Naive thymus-derived CD4-positive, alpha-beta T cell (primary cell): Measurements from ENCODE around the gene ODAM. TPM values are rescaled to one million over a fixed set of nuclear protein-coding genes. Genes with fewer than 3 reads are reported as not detected.

Experiments used
- ATAC-seq: fragments of 150-1000 bp; cut with Tn5 transposase; 2 replicates; pipeline ENCODE4 v1.10.0; 2021; ENCODE audit warnings: mild to moderate bottlenecking, moderate library complexity
- CTCF ChIA-PET: fragments of 350-600 bp; sonication (Branson Sonifier 250); formaldehyde crosslinking; loops from one replicate; lab custom pipeline; 2021; ENCODE audit warnings: antibody characterized with exemption; lab: Charles Lee
- POLR2A ChIA-PET: fragments of 350-600 bp; sonication (Branson Sonifier 250); formaldehyde crosslinking; loops from one replicate; lab custom pipeline; 2021; ENCODE audit warnings: antibody characterized with exemption, inconsistent platforms; lab: Charles Lee
- DNase-seq, 9 donors: peaks; one replicate each; pipeline versions ENCODE4 v3.0.0 to v3.0.0-alpha.2; 2020 to 2022; ENCODE audit warnings: mixed read lengths in 1 of 9
- H3K27ac ChIP-seq: one replicate; pipeline ENCODE4 v1.7.0; 2013; ENCODE audit warnings: mild to moderate bottlenecking, low read depth, low read length, moderate library complexity
- H3K27me3 ChIP-seq, 2 donors: one replicate each; pipeline ENCODE4 v1.7.0; 2013; ENCODE audit warnings: low read length in 2 of 2, mild to moderate bottlenecking in 2 of 2, moderate library complexity in 2 of 2; ENCODE audit not compliant: control insufficient read depth in 2 of 2, insufficient read depth in 2 of 2
- H3K36me3 ChIP-seq, 3 experiments: 1 replicate in 2 of 3; 2 replicates in 1 of 3; pipeline ENCODE4 v1.7.0; 2013; ENCODE audit warnings: low read length in 3 of 3, mild to moderate bottlenecking in 3 of 3, moderate library complexity in 1 of 3; ENCODE audit not compliant: insufficient read depth in 3 of 3, control insufficient read depth in 2 of 3
- H3K4me1 ChIP-seq, 2 donors: one replicate each; pipeline ENCODE4 v1.7.0; 2013; ENCODE audit warnings: low read length in 2 of 2, mild to moderate bottlenecking in 2 of 2, moderate library complexity in 1 of 2; ENCODE audit not compliant: control insufficient read depth in 2 of 2, insufficient read depth in 2 of 2
- H3K4me3 ChIP-seq: 2 replicates; pipeline ENCODE4 v1.7.0; 2013; ENCODE audit warnings: mild to moderate bottlenecking, low read length
- H3K9me3 ChIP-seq, 3 experiments: 1 replicate in 2 of 3; 2 replicates in 1 of 3; pipeline ENCODE4 v1.7.0; 2013; ENCODE audit warnings: low read length in 3 of 3; ENCODE audit not compliant: control insufficient read depth in 2 of 3
- H3K27ac Mint-ChIP-seq, 9 donors: one replicate each; pipeline ENCODE4 v1.8.0; 2020 to 2022; ENCODE audit warnings: mixed read lengths in 9 of 9, mild to moderate bottlenecking in 8 of 9, moderate library complexity in 5 of 9, inconsistent platforms in 2 of 9
- H3K27me3 Mint-ChIP-seq, 5 donors: one replicate each; pipeline ENCODE4 v1.8.0; 2021 to 2022; ENCODE audit warnings: mixed read lengths in 5 of 5, mild to moderate bottlenecking in 1 of 5
- H3K36me3 Mint-ChIP-seq, 5 donors: one replicate each; pipeline ENCODE4 v1.8.0; 2020 to 2022; ENCODE audit warnings: mixed read lengths in 5 of 5, mild to moderate bottlenecking in 3 of 5, inconsistent platforms in 1 of 5
- H3K4me1 Mint-ChIP-seq, 7 donors: one replicate each; pipeline ENCODE4 v1.8.0; 2020 to 2022; ENCODE audit warnings: mixed read lengths in 7 of 7, mild to moderate bottlenecking in 3 of 7, inconsistent platforms in 1 of 7
- H3K4me3 Mint-ChIP-seq, 10 donors: one replicate each; pipeline ENCODE4 v1.8.0; 2020 to 2022; ENCODE audit warnings: mild to moderate bottlenecking in 10 of 10, mixed read lengths in 10 of 10, moderate library complexity in 6 of 10, inconsistent platforms in 2 of 10
- H3K9me3 Mint-ChIP-seq, 11 donors: one replicate each; pipeline ENCODE4 v1.8.0; 2020 to 2022; ENCODE audit warnings: mixed read lengths in 11 of 11, mild to moderate bottlenecking in 4 of 11, inconsistent platforms in 1 of 11, moderate library complexity in 1 of 11
- intact Hi-C, 2 donors: fragments of 100-400 bp; cut with micrococcal nuclease; formaldehyde crosslinking; loops; one replicate each; pipeline ENCODE4 v1.15.1; 2023
- polyA plus RNA-seq, 2 donors: library from polyadenylated mRNA; unstranded; fragments of 300-500 nt; fragmentation: Illumina TruSeq; gene quantifications; one replicate each; pipeline ENCODE4 v1.2.3, GENCODE V29; 2021
- total RNA-seq, 6 experiments: library from RNA in 5 of 6; stranded (reverse) in 5 of 6; gene quantifications; 1 replicate in 5 of 6; 2 replicates in 1 of 6; pipeline ENCODE4 v1.2.3 and lab custom pipeline; 2021 to 2026

ODAM gene
- total and polyA plus RNA-seq, 7 experiments from 2014 or later: not detected

- ATAC-seq (no peak), DNase-seq (no peak)
- Mint-ChIP-seq H3K36me3 (no peaks in the 10 kb centered on the region), H3K4me3 (no peak overlapping the region), H3K4me1 (no peaks in the 10 kb centered on the region), H3K27me3 (peaks cover 0 to 2% (median under 1%) of the 10 kb centered on the region in 5 donors), H3K9me3 (peaks cover 0 to 1% (median 0%) of the 10 kb centered on the region in 11 donors), H3K27ac (no peak overlapping the region)
- Histone ChIP-seq H3K27ac (no peak overlapping the region), H3K4me3 (no peak overlapping the region), H3K9me3 (no peaks in the 10 kb centered on the region), H3K27me3 (no peaks in the 10 kb centered on the region), H3K4me1 (no peaks in the 10 kb centered on the region), H3K36me3 (no peaks in the 10 kb centered on the region)
- intact Hi-C loops: loop anchor here in 1 of 2 donors (10.0 kb wide), 1 partner anchor 295 kb away; no protein-coding TSS in a partner anchor
- ChIA-PET CTCF (no interaction called here), POLR2A (no interaction called here)
These were observed 15.7 kb upstream of the ODAM start for GRCh38 chr4:70179811-70180210.

- H3K4me3 ChIP-seq: no peak overlapping the region
- no peak for DNase-seq
- no peak for ATAC-seq
- Mint-ChIP-seq H3K27ac (no peak overlapping the region), H3K27me3 (peaks cover 0 to 5% (median 2%) of the 10 kb centered on the region in 5 donors), H3K36me3 (no peaks in the 10 kb centered on the region), H3K4me1 (no peaks in the 10 kb centered on the region), H3K9me3 (no peaks in the 10 kb centered on the region), H3K4me3 (no peak overlapping the region)
- no peak overlapping the region for H3K27ac ChIP-seq
- no peaks in the 10 kb centered on the region for H3K9me3 ChIP-seq
- POLR2A ChIA-PET: no interaction called here
- intact Hi-C loops: loop anchor here in 1 of 2 donors (2.0 to 10.0 kb wide), 2 partner anchors 297 to 863 kb away; no protein-coding TSS in a partner anchor
- CTCF ChIA-PET: interaction anchor here (1.5 kb wide), 1 partner anchor 16 kb away, joined by 4 read pairs; no protein-coding TSS in a partner anchor
- no peaks in the 10 kb centered on the region for H3K4me1 ChIP-seq
- H3K36me3 ChIP-seq: no peaks in the 10 kb centered on the region
- no peaks in the 10 kb centered on the region for H3K27me3 ChIP-seq
These were observed 13.7 kb upstream of the ODAM start for GRCh38 chr4:70181864-70182263.

- no peaks in the 10 kb centered on the region for H3K36me3 ChIP-seq
- no peak overlapping the region for H3K4me3 ChIP-seq
- H3K27me3 Mint-ChIP-seq: peaks cover 0 to 5% (median 2%) of the 10 kb centered on the region in 5 donors
- H3K27me3 ChIP-seq: no peaks in the 10 kb centered on the region
- H3K9me3 ChIP-seq: no peaks in the 10 kb centered on the region
- H3K9me3 Mint-ChIP-seq: no peaks in the 10 kb centered on the region
- no peaks in the 10 kb centered on the region for H3K4me1 Mint-ChIP-seq
- no peak for ATAC-seq
- no peaks in the 10 kb centered on the region for H3K36me3 Mint-ChIP-seq
- intact Hi-C loops: loop anchor here in 1 of 2 donors (1.0 to 10.0 kb wide), 4 partner anchors 298 to 864 kb away; no protein-coding TSS in a partner anchor
- no peak overlapping the region for H3K4me3 Mint-ChIP-seq
- H3K27ac Mint-ChIP-seq: no peak overlapping the region
- ChIA-PET CTCF (interaction anchor here (0.7 to 1.5 kb wide), 4 partner anchors 9 to 359 kb away, joined by 4 to 6 read pairs (median 4); no protein-coding TSS in a partner anchor), POLR2A (no interaction called here)
- no peaks in the 10 kb centered on the region for H3K4me1 ChIP-seq
- no peak overlapping the region for H3K27ac ChIP-seq
- no peak for DNase-seq
These were observed 12.9 kb upstream of the ODAM start for GRCh38 chr4:70182517-70183167.

GRCh38 chr4:70183168-70183939 is 12.2 kb upstream of the ODAM start:
- POLR2A ChIA-PET: no interaction called here
- Mint-ChIP-seq H3K4me1 (no peaks in the 10 kb centered on the region), H3K4me3 (no peak overlapping the region), H3K27ac (no peak overlapping the region), H3K9me3 (no peaks in the 10 kb centered on the region), H3K36me3 (no peaks in the 10 kb centered on the region), H3K27me3 (peaks cover 0 to 5% (median 2%) of the 10 kb centered on the region in 5 donors)
- CTCF ChIA-PET: interaction anchor here (0.7 to 1.5 kb wide), 5 partner anchors 9 to 493 kb away, joined by 4 to 6 read pairs (median 4); no protein-coding TSS in a partner anchor
- intact Hi-C loops: loop anchor here in 1 of 2 donors (1.0 to 10.0 kb wide), 4 partner anchors 299 to 865 kb away; no protein-coding TSS in a partner anchor
- Histone ChIP-seq H3K9me3 (no peaks in the 10 kb centered on the region), H3K4me1 (no peaks in the 10 kb centered on the region), H3K27me3 (no peaks in the 10 kb centered on the region), H3K27ac (no peak overlapping the region), H3K4me3 (no peak overlapping the region), H3K36me3 (no peaks in the 10 kb centered on the region)
- no peak for ATAC-seq
- peak in 2 of 9 donors; percentile 1 to 5 for DNase-seq

- H3K27ac Mint-ChIP-seq: no peak overlapping the region
- H3K27me3 Mint-ChIP-seq: peaks cover 0 to 5% (median 2%) of the 10 kb centered on the region in 5 donors
- ChIA-PET POLR2A (no interaction called here), CTCF (interaction anchor here (1.0 kb wide), 2 partner anchors 361 to 494 kb away, joined by 4 read pairs; no protein-coding TSS in a partner anchor)
- ATAC-seq: no peak
- intact Hi-C loops: loop anchor here in 1 of 2 donors (1.0 to 10.0 kb wide), 4 partner anchors 299 to 865 kb away; no protein-coding TSS in a partner anchor
- Histone ChIP-seq H3K36me3 (no peaks in the 10 kb centered on the region), H3K27ac (no peak overlapping the region), H3K9me3 (no peaks in the 10 kb centered on the region), H3K4me3 (no peak overlapping the region), H3K27me3 (no peaks in the 10 kb centered on the region), H3K4me1 (no peaks in the 10 kb centered on the region)
- no peak for DNase-seq
- no peaks in the 10 kb centered on the region for H3K36me3 Mint-ChIP-seq
- no peaks in the 10 kb centered on the region for H3K9me3 Mint-ChIP-seq
- no peaks in the 10 kb centered on the region for H3K4me1 Mint-ChIP-seq
- no peak overlapping the region for H3K4me3 Mint-ChIP-seq
These were observed 11.6 kb upstream of the ODAM start for GRCh38 chr4:70183940-70184246.

GRCh38 chr4:70187216-70187615 is 8.3 kb upstream of the ODAM start:
- no peaks in the 10 kb centered on the region for H3K36me3 Mint-ChIP-seq
- ChIA-PET POLR2A (no interaction called here), CTCF (no interaction called here)
- H3K4me3 Mint-ChIP-seq: no peak overlapping the region
- H3K36me3 ChIP-seq: no peaks in the 10 kb centered on the region
- no peak overlapping the region for H3K4me3 ChIP-seq
- intact Hi-C loops: loop anchor here in 1 of 2 donors (10.0 kb wide), 1 partner anchor 302 kb away; no protein-coding TSS in a partner anchor
- DNase-seq: no peak
- no peaks in the 10 kb centered on the region for H3K4me1 ChIP-seq
- no peak overlapping the region for H3K27ac Mint-ChIP-seq
- no peak overlapping the region for H3K27ac ChIP-seq
- no peak for ATAC-seq
- no peaks in the 10 kb centered on the region for H3K4me1 Mint-ChIP-seq
- no peaks in the 10 kb centered on the region for H3K27me3 ChIP-seq
- peaks cover 0 to 10% (median 2%) of the 10 kb centered on the region in 5 donors for H3K27me3 Mint-ChIP-seq
- H3K9me3 Mint-ChIP-seq: peaks cover 0 to 3% (median 0%) of the 10 kb centered on the region in 11 donors
- H3K9me3 ChIP-seq: no peaks in the 10 kb centered on the region
